ENCODE results near the gene CFAP54.

The CFAP54 gene

GRCh38 chr12:96906498-96906848, 417.1 kb downstream of the CFAP54 start:
- no peak for ATAC-seq
- no peak for TF ChIP-seq BACH2 (CRISPR knock-in tag; IDR thresholded peaks at IDR 0.05; ENCODE audit: borderline replicate concordance)
- no peak for TF ChIP-seq TOX (CRISPR knock-in tag; IDR thresholded peaks at IDR 0.05; ENCODE audit: borderline replicate concordance)
- TF ChIP-seq, protein P1, sequence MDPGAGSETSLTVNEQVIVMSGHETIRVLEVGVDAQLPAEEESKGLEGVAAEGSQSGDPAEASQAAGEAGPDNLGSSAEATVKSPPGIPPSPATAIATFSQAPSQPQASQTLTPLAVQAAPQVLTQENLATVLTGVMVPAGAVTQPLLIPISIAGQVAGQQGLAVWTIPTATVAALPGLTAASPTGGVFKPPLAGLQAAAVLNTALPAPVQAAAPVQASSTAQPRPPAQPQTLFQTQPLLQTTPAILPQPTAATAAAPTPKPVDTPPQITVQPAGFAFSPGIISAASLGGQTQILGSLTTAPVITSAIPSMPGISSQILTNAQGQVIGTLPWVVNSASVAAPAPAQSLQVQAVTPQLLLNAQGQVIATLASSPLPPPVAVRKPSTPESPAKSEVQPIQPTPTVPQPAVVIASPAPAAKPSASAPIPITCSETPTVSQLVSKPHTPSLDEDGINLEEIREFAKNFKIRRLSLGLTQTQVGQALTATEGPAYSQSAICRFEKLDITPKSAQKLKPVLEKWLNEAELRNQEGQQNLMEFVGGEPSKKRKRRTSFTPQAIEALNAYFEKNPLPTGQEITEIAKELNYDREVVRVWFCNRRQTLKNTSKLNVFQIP (CRISPR knock-in tag; IDR thresholded peaks at IDR 0.05; ENCODE audit: borderline replicate concordance, low read depth): no peak
- TF ChIP-seq ZNF8 (CRISPR knock-in tag; IDR thresholded peaks at IDR 0.05): no peak
- TF ChIP-seq GLIS3 (CRISPR knock-in tag; IDR thresholded peaks at IDR 0.05): no peak
- TF ChIP-seq, protein P2, sequence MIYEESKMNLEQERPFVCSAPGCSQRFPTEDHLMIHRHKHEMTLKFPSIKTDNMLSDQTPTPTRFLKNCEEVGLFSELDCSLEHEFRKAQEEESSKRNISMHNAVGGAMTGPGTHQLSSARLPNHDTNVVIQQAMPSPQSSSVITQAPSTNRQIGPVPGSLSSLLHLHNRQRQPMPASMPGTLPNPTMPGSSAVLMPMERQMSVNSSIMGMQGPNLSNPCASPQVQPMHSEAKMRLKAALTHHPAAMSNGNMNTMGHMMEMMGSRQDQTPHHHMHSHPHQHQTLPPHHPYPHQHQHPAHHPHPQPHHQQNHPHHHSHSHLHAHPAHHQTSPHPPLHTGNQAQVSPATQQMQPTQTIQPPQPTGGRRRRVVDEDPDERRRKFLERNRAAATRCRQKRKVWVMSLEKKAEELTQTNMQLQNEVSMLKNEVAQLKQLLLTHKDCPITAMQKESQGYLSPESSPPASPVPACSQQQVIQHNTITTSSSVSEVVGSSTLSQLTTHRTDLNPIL (CRISPR knock-in tag; IDR thresholded peaks at IDR 0.05; ENCODE audit: low read depth): no peak
- no peak for TF ChIP-seq TSHZ2 (CRISPR knock-in tag; IDR thresholded peaks at IDR 0.05)
- no peak for TF ChIP-seq ESRRG (CRISPR knock-in tag; IDR thresholded peaks at IDR 0.05)
- TF ChIP-seq SNAI2 (CRISPR knock-in tag; IDR thresholded peaks at IDR 0.05): no peak
- TF ChIP-seq PATZ1 (CRISPR knock-in tag; IDR thresholded peaks at IDR 0.05; ENCODE audit: borderline replicate concordance): no peak

DNA sequence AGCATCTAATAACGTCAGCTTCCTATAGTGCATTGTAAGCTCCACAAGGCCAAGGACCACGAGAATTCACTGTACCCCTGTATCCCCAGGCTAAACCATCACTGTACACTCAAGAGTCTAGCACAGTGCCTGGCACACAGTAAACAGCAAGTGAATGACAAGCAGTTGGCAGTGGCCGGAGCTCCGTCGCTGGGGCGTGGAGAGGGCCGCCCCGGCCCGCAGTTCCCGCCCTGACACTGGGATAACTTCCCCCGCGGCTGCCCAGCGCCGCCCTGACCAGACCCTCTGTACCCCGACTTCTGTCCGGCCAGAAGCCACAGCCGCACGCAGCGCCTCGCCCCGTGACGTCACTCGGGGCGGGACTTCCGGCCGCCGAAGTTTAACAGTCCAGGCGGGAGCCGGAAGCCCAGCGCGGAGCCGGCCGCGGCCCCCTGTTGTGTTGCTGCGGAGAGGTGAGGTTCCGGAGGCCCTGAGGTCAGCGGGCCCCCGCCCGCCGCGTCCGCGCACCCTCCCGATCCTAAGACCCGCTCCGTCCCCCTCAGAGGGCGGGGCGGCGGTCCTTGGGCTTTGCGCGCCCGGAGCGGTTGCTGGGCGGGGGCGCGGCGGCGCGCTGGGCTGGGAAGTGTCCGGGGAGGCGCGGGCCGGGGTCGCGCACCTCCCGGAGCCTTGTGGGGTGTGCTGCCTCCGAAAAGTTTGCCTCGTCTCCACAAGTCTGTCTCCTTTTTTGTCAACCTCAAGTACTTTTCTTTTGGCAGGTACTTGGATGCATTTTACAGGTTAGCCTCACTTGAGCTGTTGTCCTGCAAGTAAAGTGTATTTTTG, 417.7 kb downstream of the CFAP54 start, which contains the start of gene NEDD1:
Gene NEDD1 (plus strand): TSS at position 409 of the 822 bp plus-strand sequence. CDS start 2,503 bp downstream, outside the sequence.
- TF ChIP-seq ISL1 (CRISPR knock-in tag; IDR thresholded peaks at IDR 0.05): no peak
- no peak for TF ChIP-seq ESRRG (CRISPR knock-in tag; IDR thresholded peaks at IDR 0.05)
- no peak for TF ChIP-seq ZNF8 (CRISPR knock-in tag; IDR thresholded peaks at IDR 0.05)
- no peak for TF ChIP-seq OSR1 (CRISPR knock-in tag; IDR thresholded peaks at IDR 0.05)

DNA sequence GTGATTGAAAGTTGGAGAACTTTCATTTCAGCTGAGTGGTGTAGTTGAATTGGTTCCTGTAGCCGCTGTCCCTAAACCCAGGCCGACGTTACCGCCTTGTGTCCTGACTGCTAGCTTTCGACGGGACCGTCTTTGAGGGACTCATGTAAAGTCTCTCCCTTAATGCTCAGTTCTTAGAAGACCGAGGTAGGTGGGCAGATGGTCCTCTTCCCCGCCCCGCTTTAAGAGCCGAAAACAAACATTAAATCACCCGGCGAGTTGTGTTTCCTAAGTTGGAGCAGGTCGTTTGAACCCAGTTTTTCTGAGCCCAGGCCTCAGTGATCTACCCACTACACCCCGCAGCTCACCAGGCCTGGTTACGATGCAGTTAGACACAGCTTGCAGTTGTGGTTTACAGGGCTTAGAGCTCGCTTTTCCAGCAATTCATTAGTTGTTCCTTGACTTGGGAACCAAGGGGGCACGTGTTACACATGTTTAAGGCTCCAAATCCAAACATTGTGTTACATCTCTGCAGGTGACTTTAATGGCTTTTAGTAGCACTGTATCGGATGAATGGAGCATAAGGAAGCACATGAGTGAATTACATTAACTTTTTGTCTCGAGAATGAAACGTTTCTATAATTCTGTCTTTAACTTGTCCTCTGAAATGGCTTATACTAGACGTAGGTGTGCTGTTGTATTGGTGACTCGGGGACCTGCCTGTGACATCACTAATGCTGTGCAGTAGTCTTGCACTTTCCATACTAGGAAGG, 418.5 kb downstream of the CFAP54 start:
- TF ChIP-seq SNAI2 (CRISPR knock-in tag; IDR thresholded peaks at IDR 0.05) (no peak), ZFP3 (CRISPR knock-in tag; IDR thresholded peaks at IDR 0.05) (no peak), ARNTL (CRISPR knock-in tag; IDR thresholded peaks at IDR 0.05; ENCODE audit: borderline replicate concordance, low read depth) (no peak), RARB (CRISPR knock-in tag; IDR thresholded peaks at IDR 0.05) (no peak), GLIS3 (CRISPR knock-in tag; IDR thresholded peaks at IDR 0.05) (no peak), ESRRG (CRISPR knock-in tag; IDR thresholded peaks at IDR 0.05) (no peak), ZC3H10 (CRISPR knock-in tag; IDR thresholded peaks at IDR 0.05) (no peak), TCF4 (CRISPR knock-in tag; IDR thresholded peaks at IDR 0.05; ENCODE audit: borderline replicate concordance) (no peak), TSHZ2 (CRISPR knock-in tag; IDR thresholded peaks at IDR 0.05) (no peak)
- TF ChIP-seq, protein P1 (CRISPR knock-in tag; IDR thresholded peaks at IDR 0.05; ENCODE audit: borderline replicate concordance, low read depth): no peak
- peak; percentile 72 for ATAC-seq

More for the DNA sequence above, 417.7 kb downstream of the CFAP54 start, which contains the start of gene NEDD1:
- peak; percentile 94 for ATAC-seq

Data from SK-N-SH treated with all-trans-retinoic acid at 6 μM for 48 hours (cell line).